Gastrocnemius medialis (tissue), 4 donors: Measurements from ENCODE around the gene FXN.

Experiments
- CTCF ChIP-seq, 5 experiments: fragments of 450-650 bp in 3 of 5; fragments of 200-600 bp in 2 of 5; sonication (generic) in 2 of 5; IDR thresholded peaks in 4 of 5; conservative IDR thresholded peaks in 1 of 5; 1 replicate in 4 of 5; 2 replicates in 1 of 5; pipeline ENCODE4 v1.5.1; 2016 to 2019; ENCODE audit warnings: antibody characterized with exemption in 5 of 5, mild to moderate bottlenecking in 3 of 5, moderate library complexity in 3 of 5
- POLR2A ChIP-seq, 2 donors: fragments of 450-650 bp; IDR thresholded peaks; one replicate each; pipeline ENCODE4 v1.6.1; 2017; ENCODE audit warnings: antibody characterized with exemption in 2 of 2, mild to moderate bottlenecking in 2 of 2, moderate library complexity in 2 of 2

- no peak for TF ChIP-seq CTCF (IDR thresholded peaks at IDR 0.05 in 4 of 5, conservative IDR thresholded peaks at IDR 0.05 in 1 of 5)
- TF ChIP-seq POLR2A (IDR thresholded peaks at IDR 0.05), result no peak
Observed at GRCh38 chr9:69078581-69078980, 43.0 kb downstream of the FXN start.
